ENCODE measurements around the gene STX17.

The STX17 gene

DNA sequence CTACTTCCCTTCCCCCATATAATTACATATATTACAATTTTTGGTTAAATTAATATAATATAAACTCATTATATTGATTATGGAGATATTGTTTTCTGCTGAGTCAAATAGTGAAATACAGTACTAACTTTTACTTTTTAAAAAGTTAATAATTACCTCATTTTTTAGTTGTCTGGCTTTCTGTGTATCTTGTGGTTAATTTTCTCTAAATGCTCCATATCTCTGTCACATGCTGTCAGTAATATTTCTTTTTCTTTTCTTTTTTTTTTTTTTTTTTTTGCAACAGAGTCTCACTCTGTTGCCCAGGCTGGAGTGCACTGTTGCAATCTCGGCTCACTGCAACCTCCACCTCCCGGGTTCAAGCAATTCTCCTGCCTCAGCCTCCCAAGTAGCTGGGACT, 23.2 kb downstream of the STX17 start:
- peaks cover 45% of the 10 kb centered on the region for H3K36me3 Mint-ChIP-seq (ENCODE audit: low read depth)
- no peak overlapping the region for H3K27ac Mint-ChIP-seq
- H3K9me3 Mint-ChIP-seq = peaks cover 14% of the 10 kb centered on the region
- no peak overlapping the region for H3K4me3 Mint-ChIP-seq
- H3K27me3 Mint-ChIP-seq = no peaks in the 10 kb centered on the region
- DNase-seq (no peak), ATAC-seq (no peak)
- peaks cover 6% of the 10 kb centered on the region for H3K4me1 Mint-ChIP-seq

DNA sequence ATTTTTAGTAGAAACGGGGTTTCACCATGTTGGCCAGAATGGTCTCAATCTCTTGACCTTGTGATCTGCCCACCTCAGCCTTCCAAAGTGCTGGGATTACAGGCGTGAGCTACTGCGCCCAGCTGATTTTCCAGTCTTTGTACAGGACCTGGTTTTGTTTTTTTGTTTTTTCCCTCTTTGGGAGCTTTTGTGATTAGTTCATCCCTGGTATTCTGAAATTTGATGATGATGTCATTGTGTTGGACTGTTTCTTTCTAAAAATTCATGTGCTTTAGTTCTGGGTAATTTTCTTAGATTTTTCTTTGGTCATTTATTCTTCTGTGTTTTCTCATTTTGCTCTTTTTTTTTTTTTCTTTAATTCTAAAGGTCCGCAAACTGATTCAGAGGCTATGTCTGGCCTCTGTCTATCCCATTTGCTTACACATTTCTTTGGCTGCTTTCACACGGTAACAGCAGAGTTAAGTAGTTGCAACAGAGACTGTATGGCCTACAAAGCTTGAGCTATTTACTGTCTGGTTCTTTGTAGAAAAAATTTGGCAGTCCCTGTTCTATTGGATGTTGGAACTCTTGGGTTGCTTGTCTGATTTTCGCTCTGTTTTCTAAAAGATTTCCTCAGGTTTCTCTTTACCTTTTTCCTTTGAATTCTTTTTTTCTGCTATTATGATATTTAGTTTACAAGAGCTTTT, 24.8 kb downstream of the STX17 start:
- ATAC-seq (no peak), DNase-seq (no peak)
- peaks cover 8% of the 10 kb centered on the region for H3K9me3 Mint-ChIP-seq
- peaks cover 11% of the 10 kb centered on the region for H3K4me1 Mint-ChIP-seq
- H3K4me3 Mint-ChIP-seq = no peak overlapping the region
- H3K36me3 Mint-ChIP-seq (ENCODE audit: low read depth) = peaks cover 36% of the 10 kb centered on the region
- H3K27ac Mint-ChIP-seq = no peak overlapping the region
- no peaks in the 10 kb centered on the region for H3K27me3 Mint-ChIP-seq

DNA sequence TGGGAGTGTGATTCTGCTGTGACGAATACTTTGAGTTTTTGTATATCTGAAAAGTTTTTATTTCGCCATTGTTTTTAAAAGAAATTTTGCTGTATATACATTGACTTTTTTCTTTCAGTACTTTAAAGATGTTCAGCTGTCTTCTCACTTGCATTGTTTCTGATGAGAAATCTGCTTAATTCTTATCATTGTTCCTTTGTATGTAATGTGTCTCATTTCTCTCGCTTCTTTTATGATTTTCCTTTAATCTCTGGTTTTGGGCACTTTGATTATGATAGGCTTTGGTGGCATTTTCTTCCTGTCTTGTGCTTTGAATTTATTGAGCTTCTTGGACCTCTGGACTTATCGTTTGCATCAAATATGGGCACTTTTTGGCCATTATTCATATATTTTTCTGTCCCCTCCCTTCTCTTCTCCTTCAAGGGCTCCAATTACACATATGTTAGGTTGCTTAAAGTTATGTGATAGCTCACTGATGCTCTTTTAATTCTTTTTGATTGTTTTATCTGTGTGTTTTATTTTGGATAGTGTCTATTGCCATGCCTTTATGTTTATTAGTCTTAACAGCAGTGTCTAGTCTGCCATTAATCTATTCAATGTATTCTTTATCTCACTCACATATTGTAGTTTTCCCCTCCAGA, 30.6 kb downstream of the STX17 start:
- no peak overlapping the region for H3K4me3 Mint-ChIP-seq
- ATAC-seq (no peak), DNase-seq (no peak)
- H3K27me3 Mint-ChIP-seq = no peaks in the 10 kb centered on the region
- peaks cover 5% of the 10 kb centered on the region for H3K4me1 Mint-ChIP-seq
- peaks cover 12% of the 10 kb centered on the region for H3K9me3 Mint-ChIP-seq
- H3K36me3 Mint-ChIP-seq (ENCODE audit: low read depth) = peaks cover 28% of the 10 kb centered on the region
- no peak overlapping the region for H3K27ac Mint-ChIP-seq

DNA sequence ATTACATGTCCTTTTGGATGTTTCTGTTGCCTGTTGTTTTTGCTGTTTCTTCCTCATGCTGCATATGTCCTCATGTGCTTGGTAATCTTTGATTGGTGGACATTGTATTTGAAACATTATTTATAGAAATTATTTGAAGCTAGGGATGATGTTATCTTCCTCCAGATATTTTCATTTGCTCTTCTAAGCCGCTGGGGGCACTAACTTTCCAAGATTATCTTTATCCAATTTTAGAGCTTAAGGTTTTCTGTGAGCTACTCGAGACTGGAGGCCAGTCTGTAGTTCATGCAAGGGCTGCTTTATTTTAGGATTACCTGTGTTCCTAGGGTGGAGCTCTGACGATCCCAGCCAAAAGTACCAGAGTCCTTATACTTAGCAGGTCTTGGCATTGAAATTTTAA, 40.9 kb downstream of the STX17 start:
- ATAC-seq = no peak

DNA sequence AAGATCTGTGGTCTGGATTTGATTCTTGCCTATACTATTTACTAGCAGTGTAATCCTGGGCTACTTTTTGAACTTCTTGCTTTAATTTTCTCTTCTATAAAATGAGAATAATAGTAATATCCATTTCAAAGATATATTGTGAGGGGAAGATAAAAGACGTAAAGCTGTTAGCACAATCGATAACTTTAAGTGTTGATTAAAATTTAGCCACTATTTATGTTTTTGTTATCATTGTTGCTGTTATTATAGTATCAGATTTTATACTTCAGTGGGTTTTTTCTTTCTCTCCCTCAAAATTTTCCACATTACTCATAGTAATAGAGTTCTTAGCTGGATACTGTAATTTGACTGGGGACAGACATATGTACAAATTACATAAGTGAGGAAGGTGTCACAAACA, 42.0 kb downstream of the STX17 start:
- no peaks in the 10 kb centered on the region for H3K27me3 Mint-ChIP-seq
- peaks cover 21% of the 10 kb centered on the region for H3K36me3 Mint-ChIP-seq (ENCODE audit: low read depth)
- no peak for ATAC-seq
- H3K4me1 Mint-ChIP-seq = peaks cover 8% of the 10 kb centered on the region
- no peaks in the 10 kb centered on the region for H3K9me3 Mint-ChIP-seq
- DNase-seq = no peak
- no peak overlapping the region for H3K4me3 Mint-ChIP-seq
- no peak overlapping the region for H3K27ac Mint-ChIP-seq

More for the DNA sequence above, 40.9 kb downstream of the STX17 start:
- Mint-ChIP-seq H3K36me3 (ENCODE audit: low read depth) (peaks cover 18% of the 10 kb centered on the region), H3K4me1 (peaks cover 6% of the 10 kb centered on the region), H3K9me3 (no peaks in the 10 kb centered on the region), H3K27ac (no peak overlapping the region), H3K27me3 (no peaks in the 10 kb centered on the region), H3K4me3 (no peak overlapping the region)
- DNase-seq = no peak

DNA sequence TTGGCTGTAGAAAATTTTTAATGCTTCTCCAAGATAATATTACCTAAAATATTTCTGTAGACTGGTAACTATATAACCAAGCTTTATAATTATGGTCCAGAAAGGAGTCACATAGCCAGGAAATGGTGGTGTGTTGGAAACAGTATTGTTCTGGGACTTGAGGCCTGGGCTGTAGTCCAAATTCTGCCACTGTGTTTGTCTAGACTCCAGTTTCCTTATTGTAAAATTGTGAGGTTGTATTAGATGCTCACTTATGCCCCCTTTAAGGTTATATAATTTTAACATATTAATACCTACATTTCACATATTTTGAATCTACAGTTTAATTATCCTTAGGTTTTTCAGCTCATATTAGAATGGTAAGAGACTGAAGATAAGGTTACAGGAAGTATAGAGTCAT, 42.4 kb downstream of the STX17 start:
- Mint-ChIP-seq H3K36me3 (ENCODE audit: low read depth) (peaks cover 19% of the 10 kb centered on the region), H3K9me3 (no peaks in the 10 kb centered on the region), H3K4me3 (no peak overlapping the region), H3K27ac (no peak overlapping the region), H3K4me1 (peaks cover 12% of the 10 kb centered on the region), H3K27me3 (no peaks in the 10 kb centered on the region)
- no peak for ATAC-seq
- no peak for DNase-seq

DNA sequence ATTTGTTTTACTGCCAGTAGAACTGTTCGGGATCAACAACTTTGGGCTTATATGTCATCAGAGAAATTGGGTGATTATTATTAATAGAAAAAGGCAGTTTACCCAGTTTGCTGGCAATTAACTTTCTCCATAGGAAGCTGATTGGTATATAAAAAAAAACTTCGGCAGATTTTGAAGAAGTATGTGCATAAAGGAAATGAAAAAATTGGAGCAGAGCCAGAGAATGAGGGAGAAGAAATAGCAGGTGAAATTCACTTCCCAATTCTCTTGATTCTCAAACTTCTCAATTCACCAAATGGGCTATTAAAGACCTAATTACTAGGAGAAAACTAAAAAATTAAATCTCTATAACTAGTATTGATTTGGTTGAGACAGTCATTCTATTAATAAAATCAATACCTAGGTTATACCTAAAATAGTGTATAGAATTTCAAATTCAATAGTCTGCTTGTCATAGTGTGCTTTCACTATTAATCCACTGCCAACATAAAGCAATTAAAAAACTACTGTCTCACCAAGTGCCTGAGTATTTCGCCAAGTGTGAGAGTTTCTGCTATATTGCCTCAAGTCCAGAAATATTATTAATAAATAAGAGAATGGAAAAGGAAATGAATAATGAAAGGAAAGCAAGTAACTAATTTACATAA, 47.5 kb downstream of the STX17 start:
- Mint-ChIP-seq H3K4me3 (no peak overlapping the region), H3K9me3 (no peaks in the 10 kb centered on the region), H3K36me3 (ENCODE audit: low read depth) (peaks cover 33% of the 10 kb centered on the region), H3K27me3 (no peaks in the 10 kb centered on the region), H3K27ac (no peak overlapping the region), H3K4me1 (peaks cover 30% of the 10 kb centered on the region)
- no peak for DNase-seq
- no peak for ATAC-seq

DNA sequence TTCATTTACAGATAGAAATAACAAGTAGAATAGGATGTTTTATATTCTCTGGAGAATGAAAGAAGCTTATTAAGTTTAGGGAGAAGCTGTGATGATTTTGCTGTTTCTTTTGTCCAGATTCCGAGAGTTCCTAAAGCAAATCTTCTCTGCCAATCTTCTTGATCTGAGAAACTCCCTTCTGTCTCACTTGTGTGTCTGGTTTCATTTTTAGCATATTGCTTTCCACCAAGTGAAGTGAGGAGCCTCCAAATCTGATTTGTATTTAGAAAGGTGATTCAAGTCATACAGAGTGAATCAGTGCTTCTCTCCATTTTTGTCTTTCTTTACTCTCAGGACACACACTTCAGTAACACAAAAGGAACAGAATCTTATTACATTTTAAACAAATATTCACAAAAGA, 48.4 kb downstream of the STX17 start:
- H3K4me3 Mint-ChIP-seq = peak overlapping the region; percentile 36
- peak overlapping the region; percentile 73 for H3K27ac Mint-ChIP-seq
- no peaks in the 10 kb centered on the region for H3K27me3 Mint-ChIP-seq
- DNase-seq (no peak), ATAC-seq (peak; percentile 76)
- peaks cover 34% of the 10 kb centered on the region for H3K36me3 Mint-ChIP-seq (ENCODE audit: low read depth)
- peaks cover 30% of the 10 kb centered on the region for H3K4me1 Mint-ChIP-seq
- H3K9me3 Mint-ChIP-seq = no peaks in the 10 kb centered on the region

DNA sequence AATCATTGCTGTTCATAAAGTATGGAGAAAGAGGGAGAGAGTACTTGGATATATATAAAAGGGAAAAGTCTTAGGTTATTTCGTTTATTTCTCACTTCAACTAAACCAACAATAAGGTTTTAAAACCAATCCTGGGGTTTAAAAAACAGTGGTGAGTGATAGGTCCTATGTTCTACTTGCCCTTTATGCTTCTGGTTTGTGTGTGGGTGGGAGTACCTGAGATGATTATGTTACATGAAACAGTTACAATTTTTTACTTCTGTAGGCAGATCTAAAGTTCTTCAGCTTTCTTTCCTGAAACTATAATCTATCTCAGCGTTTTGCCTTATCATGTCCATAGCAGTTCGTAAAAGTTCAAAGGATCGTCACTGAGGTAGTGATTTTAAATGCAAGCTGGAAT, 49.2 kb downstream of the STX17 start:
- H3K27me3 Mint-ChIP-seq = no peaks in the 10 kb centered on the region
- H3K36me3 Mint-ChIP-seq (ENCODE audit: low read depth) = peaks cover 32% of the 10 kb centered on the region
- H3K4me3 Mint-ChIP-seq = peak overlapping the region; percentile 32
- H3K4me1 Mint-ChIP-seq = peaks cover 27% of the 10 kb centered on the region
- H3K9me3 Mint-ChIP-seq = no peaks in the 10 kb centered on the region
- peak; percentile 86 for ATAC-seq
- DNase-seq = no peak
- peak overlapping the region; percentile 57 for H3K27ac Mint-ChIP-seq

DNA sequence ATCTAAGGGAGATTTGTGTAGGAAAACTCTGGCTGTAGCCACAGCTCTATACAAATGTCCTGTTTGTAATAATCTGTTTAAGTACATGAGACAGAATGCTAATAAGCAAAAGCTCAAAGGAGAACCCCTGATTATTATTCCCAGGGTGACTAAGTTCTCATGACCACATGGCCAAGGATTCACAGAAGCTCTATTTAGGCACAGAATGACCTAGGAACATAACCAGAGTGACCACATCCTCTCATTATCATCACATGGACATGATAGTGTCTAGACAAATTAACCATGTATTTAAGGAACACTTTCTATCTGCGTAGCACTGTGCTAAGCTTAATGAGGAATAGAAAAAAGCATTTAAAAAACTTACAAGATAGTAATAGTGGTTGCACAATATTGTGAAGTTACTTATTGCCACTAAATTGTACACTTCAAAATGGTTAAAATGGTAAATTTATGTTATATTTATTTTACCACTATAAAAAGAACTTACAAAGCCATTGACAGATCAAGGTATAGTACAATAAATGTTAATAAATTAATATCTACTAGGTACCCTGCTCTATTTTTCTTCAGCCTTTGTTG, 56.3 kb downstream of the STX17 start:
- no peak overlapping the region for H3K4me3 Mint-ChIP-seq
- no peak for ATAC-seq
- no peak for DNase-seq
- no peaks in the 10 kb centered on the region for H3K9me3 Mint-ChIP-seq
- no peaks in the 10 kb centered on the region for H3K27me3 Mint-ChIP-seq
- H3K36me3 Mint-ChIP-seq (ENCODE audit: low read depth) = peaks cover 29% of the 10 kb centered on the region
- H3K27ac Mint-ChIP-seq = no peak overlapping the region
- H3K4me1 Mint-ChIP-seq = no peaks in the 10 kb centered on the region

DNA sequence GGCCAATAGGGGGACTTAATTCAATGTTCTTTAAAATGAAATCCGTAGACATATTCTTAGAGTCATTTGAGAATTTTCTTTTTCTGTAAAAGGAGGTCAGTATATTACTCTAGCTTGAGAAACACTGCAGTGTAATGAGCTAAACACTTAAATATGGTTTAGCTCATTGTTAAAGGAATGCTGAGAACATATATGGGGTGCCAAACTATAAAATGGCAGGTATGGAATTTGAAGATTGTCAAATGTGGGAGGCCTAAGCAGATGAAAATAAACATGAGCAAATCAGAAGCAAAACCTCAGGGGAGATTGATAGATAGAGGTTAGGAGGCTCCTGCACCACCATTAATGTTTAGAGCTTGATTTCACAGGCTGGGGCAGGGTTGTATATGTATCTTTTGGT, 57.9 kb downstream of the STX17 start:
- H3K9me3 Mint-ChIP-seq = no peaks in the 10 kb centered on the region
- no peaks in the 10 kb centered on the region for H3K4me1 Mint-ChIP-seq
- H3K36me3 Mint-ChIP-seq (ENCODE audit: low read depth) = peaks cover 31% of the 10 kb centered on the region
- no peak overlapping the region for H3K27ac Mint-ChIP-seq
- no peaks in the 10 kb centered on the region for H3K27me3 Mint-ChIP-seq
- no peak for ATAC-seq
- no peak for DNase-seq
- H3K4me3 Mint-ChIP-seq = no peak overlapping the region

DNA sequence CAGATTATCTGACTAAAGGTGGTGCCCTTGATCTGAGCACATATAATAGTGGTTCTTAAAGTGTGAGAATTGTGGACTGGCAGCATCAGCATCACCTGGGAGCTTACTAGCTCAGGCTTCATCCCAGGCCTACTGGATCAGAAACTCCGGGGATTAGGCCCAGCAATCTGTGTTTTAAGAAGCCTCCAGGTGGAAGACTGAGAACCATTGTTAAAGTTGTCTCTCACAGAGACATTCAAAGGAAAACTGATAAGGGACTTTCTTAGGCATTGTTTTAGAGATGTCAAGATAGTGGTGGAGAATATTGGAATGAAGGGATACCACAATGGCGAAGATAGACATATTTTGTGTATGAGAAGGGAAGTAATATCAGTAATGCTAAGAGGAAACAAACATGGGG, 59.5 kb downstream of the STX17 start:
- Mint-ChIP-seq H3K27me3 (no peaks in the 10 kb centered on the region), H3K4me1 (no peaks in the 10 kb centered on the region), H3K4me3 (no peak overlapping the region), H3K36me3 (ENCODE audit: low read depth) (peaks cover 32% of the 10 kb centered on the region), H3K27ac (no peak overlapping the region), H3K9me3 (no peaks in the 10 kb centered on the region)
- DNase-seq (no peak), ATAC-seq (no peak)

DNA sequence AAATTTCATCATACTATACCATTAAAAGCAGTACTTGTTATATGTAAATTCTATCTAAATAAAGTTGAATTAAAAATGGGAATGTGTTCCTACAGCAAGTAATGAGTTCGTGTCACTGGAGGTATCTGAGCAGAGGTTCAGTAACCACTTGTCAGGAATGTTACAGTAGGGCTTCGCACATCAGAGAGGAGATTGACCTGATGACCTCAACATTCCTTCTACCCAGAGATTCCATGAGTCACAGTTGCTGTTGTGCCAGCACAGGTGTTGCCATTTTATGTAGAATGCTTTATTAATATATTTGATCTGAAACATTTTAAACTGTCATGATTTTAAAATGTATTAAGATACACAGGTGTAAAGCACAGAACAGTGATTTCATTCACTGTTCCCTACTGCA, 60.3 kb downstream of the STX17 start:
- H3K27me3 Mint-ChIP-seq = no peaks in the 10 kb centered on the region
- DNase-seq (no peak), ATAC-seq (no peak)
- no peaks in the 10 kb centered on the region for H3K4me1 Mint-ChIP-seq
- no peak overlapping the region for H3K4me3 Mint-ChIP-seq
- no peak overlapping the region for H3K27ac Mint-ChIP-seq
- no peaks in the 10 kb centered on the region for H3K9me3 Mint-ChIP-seq
- peaks cover 26% of the 10 kb centered on the region for H3K36me3 Mint-ChIP-seq (ENCODE audit: low read depth)

DNA sequence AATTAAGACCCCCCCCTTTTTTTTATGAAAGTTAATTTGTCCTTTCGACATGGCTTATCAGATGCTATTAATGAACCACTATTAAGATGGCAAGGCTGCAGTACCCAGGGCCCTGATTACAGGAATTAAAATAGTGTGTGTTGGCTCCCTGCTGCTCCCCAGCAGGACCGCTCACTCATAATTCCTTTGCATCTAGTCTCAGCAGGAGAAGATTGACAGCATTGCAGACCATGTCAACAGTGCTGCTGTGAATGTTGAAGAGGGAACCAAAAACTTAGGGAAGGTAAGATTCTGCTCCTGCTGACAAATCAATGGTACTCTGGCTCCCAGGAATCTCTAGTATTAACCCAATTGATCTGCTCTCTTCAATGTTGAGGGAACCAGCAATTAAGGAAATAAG, 61.0 kb downstream of the STX17 start:
- H3K4me1 Mint-ChIP-seq = no peaks in the 10 kb centered on the region
- peaks cover 23% of the 10 kb centered on the region for H3K36me3 Mint-ChIP-seq (ENCODE audit: low read depth)
- H3K27me3 Mint-ChIP-seq = no peaks in the 10 kb centered on the region
- H3K4me3 Mint-ChIP-seq = no peak overlapping the region
- H3K27ac Mint-ChIP-seq = no peak overlapping the region
- no peaks in the 10 kb centered on the region for H3K9me3 Mint-ChIP-seq
- DNase-seq (no peak), ATAC-seq (no peak)

DNA sequence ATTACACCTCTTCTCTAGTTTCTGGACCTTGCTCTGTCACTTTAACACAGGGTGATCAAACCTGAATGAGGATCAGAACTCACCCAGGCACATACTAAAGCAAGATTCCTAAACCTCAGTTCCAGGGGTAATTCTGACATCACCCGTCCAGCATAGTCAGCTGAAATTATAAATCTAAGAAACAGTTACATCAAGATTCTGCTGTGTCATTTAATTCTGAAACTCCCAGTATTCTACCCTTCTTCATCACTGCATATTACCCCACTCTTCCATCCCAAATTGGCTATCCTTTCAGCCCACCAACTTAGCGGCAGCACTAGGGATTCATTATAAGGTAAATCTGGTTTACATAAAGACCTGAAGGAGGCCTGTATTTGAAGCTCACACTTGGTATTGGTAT, 64.0 kb downstream of the STX17 start:
- H3K4me1 Mint-ChIP-seq = no peaks in the 10 kb centered on the region
- no peaks in the 10 kb centered on the region for H3K27me3 Mint-ChIP-seq
- DNase-seq (no peak), ATAC-seq (no peak)
- H3K4me3 Mint-ChIP-seq = no peak overlapping the region
- H3K27ac Mint-ChIP-seq = no peak overlapping the region
- H3K36me3 Mint-ChIP-seq (ENCODE audit: low read depth) = peaks cover 20% of the 10 kb centered on the region
- H3K9me3 Mint-ChIP-seq = no peaks in the 10 kb centered on the region

All from activated naive CD8-positive, alpha-beta T cell treated with anti-CD3 and anti-CD28 coated beads, Interleukin-2, amount 50 U/mL, for 24 hours (primary cell).